Caki2 (cell line): ENCODE measurements around the gene S1PR4. TPM values are rescaled to one million over a fixed set of nuclear protein-coding genes. Genes with fewer than 3 reads are reported as not detected.
"Not testable (repeated sequence)": the region's sequence is repeated elsewhere in the genome, so short reads cannot be mapped to it uniquely, and the experiment has no call there.

Experiments used
- DNase-seq: peaks from one replicate; pipeline ENCODE4 v3.0.0-alpha.2; 2015; ENCODE audit warnings: low read depth
- in situ Hi-C: cut with HindIII; loops from 2 replicates; pipeline ENCODE4 v1.10.0; 2016; ENCODE audit warnings: low sequenced_read_pairs, low pct_unique_long_range_greater_than_20kb, mixed read lengths
- total RNA-seq: library from RNA; depleted of rRNA; stranded (reverse); fragments of >200 nt; shearing (Covaris generic); gene quantifications from 2 replicates; pipeline ENCODE4 v1.2.3, GENCODE V29; 2014; ENCODE audit warnings: low replicate concordance

S1PR4 gene
- total RNA-seq, 1 experiment from 2014 or later: not detected

DNA sequence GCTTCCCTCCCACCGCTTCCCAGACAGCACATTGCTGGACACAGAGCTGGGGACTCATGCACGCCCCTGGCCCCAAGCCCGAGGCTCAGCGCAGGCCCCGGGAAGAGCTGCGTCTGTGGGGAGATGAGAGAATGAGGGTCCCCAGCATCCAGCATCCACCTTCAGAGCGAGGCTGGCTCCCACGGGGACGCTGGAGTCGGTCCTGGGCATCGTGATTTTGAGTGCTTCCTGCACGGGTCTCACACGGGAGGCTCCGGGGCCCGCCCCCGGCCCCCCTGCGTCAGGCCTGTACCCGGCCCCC is 11.9 kb downstream of the S1PR4 start:
- DNase-seq: no peak
- in situ Hi-C loops: no loop called here

DNA sequence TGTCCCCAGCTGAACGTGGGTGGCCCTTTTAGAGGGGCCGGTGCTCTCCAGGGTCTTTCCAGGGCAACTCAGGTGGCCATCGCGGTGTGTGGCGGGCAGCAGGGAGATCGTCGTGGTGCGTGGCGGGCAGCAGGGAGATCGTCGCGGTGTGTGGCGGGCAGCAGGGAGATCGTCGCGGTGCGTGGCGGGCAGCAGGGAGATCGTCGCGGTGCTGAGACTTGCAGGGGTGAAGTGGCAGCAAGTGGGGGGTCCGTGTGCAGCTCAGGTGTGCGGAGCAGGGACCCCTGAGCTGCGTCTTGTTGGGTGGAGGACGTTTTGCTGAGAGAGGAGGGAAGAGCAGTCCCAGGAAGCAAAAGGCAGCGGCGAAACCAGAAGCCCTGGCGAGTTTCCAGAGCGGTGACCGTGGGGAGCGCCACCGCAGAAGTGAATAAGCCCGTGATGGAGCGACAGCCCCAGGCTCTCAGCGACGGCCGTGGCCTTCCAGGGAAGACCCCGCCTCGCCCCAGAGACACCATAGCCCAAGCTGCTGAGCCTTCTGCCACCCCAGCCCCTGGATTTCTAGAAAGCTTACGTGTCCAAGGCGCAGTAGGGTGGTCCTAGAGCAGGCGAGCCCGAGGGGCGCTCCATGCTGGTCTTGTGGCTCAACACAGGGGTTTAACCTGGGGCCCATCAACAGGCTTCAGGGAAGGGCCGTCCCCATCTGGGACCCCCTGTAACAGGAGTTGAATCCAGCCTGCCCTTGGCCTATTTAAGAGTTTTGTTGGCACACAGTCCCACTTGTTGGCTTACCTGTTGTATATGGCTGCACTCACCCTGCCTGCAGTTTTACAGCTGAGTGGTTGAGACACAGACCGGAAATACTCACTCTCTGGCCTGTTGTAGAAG is 12.6 kb downstream of the S1PR4 start:
- DNase-seq: no peak
- in situ Hi-C loops: no loop called here

DNA sequence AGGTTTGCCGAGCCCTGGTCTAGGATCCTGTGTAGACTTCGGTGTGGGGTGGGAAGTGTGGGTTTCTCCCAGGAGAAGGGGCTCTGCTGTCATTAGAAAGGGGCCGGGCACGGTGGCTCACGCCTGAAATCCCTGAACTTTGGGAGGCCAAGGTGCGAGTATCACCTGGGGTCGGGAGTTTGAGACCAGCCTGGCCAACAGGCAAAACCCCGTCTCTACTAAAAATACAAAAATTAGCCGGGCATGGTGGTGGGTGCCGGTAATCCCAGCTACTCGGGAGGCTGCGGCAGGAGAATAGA is 13.2 kb downstream of the S1PR4 start:
- in situ Hi-C loops: not testable (repeated sequence)

DNA sequence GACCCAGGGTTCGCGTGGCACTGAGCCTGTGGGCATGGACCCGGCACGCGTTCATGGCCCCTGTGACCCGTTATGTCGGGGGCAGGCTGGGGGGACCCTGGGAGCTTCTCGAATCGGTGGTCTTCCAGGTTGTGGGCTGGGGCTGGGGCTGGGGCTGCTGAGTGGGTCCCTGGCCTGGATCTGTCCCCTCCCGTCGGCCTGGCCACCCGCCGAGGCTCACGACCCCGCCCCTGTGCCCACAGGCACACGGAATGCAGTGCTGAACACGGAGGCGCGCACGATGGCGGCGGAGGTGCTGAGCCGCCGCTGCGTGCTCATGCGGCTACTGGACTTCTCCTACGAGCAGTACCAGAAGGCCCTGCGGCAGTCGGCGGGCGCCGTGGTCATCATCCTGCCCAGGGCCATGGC is 13.7 kb downstream of the S1PR4 start:
- DNase-seq: no peak
- in situ Hi-C loops: no loop called here

More for the DNA sequence above, 13.2 kb downstream of the S1PR4 start:
- not testable (repeated sequence) for DNase-seq

DNA sequence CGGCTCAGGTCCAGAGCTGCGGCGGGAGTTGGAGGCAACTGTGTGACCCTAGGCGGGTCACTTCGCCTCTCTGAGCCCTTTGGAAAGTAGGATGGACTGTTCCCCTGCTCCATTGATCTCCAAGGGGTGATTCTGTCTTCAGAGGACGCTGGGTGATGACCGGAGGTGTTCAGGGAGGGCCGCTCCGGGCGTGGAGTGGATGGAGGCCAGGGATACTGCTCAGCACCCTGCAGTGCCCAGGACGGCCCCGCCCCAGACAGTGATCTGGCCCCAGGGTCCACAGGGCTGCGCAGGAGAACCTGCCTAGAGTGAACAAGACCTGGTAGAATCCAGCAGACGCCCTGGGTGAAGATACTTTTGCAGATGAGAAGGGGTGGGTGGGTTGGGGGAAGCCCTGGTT is 14.1 kb downstream of the S1PR4 start:
- DNase-seq: no peak

DNA sequence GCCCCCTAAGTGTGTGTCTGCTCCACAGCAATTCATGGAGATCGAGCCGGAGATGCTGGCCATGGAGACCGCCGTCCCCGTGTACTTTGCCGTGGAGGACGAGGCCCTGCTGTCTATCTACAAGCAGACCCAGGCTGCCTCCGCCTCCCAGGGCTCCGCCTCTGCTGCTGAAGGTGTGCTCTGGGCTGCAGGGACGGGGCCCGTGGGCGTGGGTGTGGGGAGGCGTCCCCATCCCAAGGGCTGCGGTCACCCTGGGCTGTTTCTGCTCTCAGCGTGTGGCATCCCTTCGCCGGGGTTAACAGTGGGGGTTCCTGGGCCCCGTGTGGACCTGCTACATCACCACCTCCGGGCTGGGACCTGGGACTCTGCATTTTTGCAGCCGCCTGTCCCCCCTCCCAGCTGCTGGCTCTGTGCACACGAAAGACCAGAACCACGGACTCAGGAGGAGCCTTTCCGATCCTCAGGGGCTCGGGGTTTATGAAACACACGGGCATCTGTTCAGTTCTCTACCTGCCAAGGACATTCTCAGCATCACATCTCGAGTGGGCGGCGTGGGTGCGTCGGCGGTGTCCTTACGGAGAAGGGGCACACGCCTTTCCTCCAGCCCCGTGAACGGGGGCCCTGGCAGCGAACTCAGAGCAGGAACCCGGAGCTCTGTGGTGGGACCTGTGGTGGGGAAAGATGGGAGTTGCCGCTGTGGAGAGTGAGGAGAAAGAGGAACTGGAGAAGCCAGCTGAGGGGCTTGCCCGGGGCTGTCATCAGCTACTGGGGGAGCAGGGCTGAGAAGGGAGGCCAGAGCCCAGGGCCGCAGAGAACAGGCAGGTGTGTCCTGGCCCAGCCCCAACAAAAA is 14.9 kb downstream of the S1PR4 start:
- in situ Hi-C loops: no loop called here
- DNase-seq: no peak

More for the DNA sequence above, 14.1 kb downstream of the S1PR4 start:
- in situ Hi-C loops: no loop called here

DNA sequence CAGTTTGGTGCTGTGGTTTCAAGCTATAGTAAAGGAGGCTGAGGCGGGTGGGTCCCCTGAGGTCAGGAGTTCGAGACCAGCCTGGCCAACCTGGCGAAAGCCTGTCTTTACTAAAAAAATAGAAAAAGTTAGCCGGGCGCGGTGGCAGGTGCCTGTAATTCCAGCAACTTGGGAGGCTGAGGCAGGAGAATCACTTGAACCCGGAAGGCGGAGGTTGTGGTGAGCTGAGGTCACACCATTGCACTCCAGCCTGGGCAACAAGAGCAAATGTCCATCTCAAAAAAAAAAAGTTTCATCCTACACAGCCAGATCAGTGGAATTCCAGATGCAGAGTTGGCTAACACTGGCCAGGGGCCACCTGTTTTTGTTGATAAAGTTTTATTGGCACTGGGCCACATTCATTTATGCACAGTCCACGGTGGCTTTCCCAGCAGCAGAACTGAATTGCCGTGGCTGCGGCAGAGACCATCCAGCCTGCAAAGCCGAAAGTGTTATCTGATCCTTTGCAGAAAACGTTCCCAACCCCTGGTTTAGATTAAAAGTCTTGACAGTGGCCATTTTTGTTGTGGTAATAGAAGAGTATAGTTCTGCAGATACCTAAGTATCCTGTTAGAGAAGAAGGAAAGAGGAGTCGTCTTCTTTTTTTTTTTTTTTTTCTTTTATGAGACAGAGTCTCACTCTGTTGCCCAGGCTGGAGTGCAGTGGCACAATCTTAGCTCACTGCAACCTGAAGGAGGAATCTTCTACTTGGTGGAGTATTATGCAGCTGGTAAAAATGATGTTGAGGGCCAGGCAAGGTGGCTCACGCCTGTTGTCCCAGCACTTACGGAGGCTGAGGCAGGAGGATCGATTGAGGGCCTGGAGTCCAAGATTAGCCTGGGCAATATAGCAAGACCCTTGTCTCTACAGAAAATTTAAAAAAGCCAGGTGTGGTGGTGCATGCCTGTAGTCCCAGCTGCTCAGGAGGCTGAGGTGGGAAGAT is 15.8 kb downstream of the S1PR4 start:
- no peak for DNase-seq
- in situ Hi-C loops: no loop called here

DNA sequence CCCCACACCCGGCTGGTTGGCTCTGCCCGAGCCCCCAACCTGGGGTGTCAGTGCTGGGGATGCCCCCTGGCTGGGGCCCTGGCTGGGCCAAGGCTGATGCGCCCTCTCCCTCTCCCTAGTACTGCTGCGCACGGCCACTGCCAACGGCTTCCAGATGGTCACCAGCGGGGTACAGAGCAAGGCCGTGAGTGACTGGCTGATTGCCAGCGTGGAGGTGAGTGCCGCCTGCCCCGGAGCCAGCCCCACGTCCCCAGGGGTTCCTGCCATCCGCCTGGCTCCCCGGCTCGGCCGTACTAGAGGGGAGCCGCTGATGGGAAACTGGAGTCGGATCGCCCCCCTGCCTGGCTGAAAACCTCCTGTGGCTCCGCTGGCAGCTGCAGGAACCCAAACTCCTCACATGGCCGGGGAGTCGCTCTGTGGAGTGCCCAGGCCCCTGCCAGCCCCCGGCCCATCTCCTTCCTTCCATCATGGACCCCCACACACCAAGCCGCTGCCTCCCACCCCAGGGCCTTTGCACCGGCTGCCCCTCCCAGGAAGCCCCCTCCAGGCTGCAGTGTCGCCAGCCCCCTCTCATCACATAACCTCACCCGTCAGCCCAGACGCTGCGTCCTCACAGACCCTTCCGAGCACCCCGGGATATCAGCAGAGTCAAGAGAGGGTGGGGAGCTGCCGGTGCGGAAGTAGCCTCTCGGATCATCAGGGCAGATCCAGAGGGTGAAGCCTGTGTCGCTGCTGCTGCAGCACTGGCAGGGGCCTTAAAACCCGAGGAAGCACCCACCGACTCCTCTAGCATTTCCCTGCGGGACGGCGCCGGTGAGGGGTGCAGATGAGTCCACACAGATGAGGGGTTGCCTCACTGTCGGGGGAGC is 17.7 kb downstream of the S1PR4 start:
- no peak for DNase-seq
- in situ Hi-C loops: no loop called here

DNA sequence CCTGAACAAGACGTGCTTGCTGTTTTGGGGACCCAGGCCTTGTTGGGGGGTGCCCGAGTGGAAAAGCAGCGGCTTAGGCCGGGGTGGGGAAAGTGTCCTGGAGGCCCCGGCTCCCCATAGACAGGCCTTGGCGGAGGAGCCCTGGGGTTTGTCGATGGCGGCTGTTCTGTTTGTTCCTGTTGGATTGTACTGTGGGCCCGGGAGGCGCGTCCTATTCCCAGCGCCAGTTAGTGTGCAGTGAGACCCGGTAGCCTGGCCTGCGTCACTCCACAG is 18.3 kb downstream of the S1PR4 start:
- DNase-seq: no peak
- in situ Hi-C loops: no loop called here

DNA sequence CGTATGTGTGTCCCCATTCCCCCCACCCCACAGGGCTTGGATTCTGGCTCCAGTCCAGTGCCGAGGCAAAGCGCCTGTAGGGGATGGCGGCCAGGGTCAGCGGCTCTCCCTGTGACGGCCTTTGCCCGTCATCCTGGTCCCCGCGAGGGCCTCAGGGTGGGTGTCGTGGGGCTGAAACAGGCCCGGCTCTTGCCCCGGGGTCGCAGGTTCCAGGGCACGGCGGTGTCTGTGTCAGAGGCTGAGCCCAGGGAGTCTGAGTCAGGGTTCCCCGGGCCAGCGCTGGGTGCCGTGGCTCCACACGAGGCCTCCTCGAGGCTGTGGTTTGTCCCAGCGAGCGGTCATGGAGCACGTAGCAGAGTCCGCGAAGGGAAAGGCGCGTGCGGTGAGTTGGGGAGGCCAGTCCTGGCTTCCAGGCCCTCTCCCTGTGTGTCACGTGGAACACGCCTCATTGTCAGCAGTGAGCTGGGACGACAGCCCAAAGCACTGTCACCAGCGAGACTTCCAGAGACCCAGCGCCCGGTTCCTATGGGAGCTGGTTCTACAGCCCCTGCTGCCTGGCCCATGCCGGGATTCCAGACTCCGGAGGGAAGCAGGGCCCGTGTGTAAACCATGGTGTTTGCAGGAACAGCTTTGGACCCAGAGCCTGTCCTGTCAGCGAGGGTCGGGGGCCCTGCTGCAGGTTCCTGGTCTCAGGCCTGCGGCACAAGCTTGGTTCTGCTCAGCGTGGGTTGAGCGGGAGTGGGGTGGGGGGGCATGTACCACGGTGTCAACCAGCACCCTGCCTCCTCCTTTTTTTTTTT is 20.5 kb downstream of the S1PR4 start:
- in situ Hi-C loops: no loop called here
- no peak for DNase-seq

DNA sequence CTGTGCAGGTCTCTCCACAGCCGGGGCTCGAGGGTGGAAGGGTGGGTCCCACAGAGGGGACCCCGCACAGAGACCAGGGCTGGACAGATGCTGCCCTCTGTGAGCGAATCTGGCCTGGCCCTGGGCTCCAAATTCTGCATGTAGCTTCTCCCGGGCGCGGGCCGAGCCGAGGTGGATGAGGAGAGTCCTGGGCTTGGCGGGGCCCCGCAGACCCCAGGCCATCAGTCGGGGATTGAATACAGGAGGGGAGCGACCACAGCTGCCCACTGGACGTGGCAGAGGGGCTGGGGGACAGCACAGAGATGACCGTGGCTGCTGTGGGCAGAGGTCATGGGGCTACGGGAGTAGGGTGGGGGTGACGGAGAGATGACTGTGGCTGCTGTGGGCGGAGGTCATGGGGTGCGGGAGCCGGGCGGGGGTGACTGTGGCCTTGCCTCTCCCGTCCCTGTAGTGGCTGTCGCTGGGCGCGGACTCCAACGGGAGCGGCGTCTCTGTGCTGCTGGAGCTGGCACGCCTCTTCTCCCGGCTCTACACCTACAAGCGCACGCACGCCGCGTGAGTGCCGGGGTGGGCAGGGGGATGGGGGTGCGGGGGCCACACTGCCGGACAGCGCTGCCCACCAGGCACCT is 22.6 kb downstream of the S1PR4 start:
- in situ Hi-C loops: no loop called here
- no peak for DNase-seq

DNA sequence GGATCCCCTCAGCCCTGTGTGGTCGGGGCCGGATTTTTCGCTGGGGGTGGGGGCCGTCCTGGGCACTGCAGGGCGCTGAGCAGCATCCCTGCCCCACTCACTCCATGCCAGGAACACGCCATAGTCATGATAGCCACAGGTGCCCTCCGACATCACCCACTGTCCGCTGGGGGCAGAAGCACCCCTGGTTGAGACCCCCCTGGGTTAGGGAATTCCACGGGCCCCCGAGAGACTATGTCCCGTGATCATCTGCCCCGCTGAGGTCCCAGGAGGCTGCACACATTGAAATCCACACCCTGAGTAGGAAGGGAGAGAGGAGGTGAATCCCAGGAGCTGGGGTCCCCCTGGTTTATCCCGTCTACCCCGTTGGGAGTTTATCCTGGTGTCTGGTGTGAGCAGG is 23.3 kb downstream of the S1PR4 start:
- DNase-seq: no peak
- in situ Hi-C loops: no loop called here

DNA sequence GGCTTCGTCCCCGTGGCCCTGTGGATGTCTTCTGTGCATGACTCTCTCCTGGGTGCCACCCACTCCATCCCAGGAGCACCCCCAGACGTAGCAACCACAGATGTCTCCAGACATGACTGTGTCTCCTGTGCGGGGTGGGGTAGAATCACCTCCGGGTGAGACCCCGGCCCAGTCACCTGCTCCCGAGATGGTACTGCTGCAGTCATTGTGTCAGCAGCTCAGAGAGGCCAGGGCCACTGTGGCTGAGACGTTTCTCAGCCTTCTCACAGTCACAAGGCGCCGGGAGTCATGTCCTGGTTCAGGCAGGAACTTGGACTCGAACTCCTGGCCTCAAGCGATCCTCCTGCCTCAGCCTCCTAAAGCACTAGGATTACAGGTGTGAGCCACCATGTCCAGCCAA is 23.8 kb downstream of the S1PR4 start:
- in situ Hi-C loops: no loop called here
- no peak for DNase-seq

DNA sequence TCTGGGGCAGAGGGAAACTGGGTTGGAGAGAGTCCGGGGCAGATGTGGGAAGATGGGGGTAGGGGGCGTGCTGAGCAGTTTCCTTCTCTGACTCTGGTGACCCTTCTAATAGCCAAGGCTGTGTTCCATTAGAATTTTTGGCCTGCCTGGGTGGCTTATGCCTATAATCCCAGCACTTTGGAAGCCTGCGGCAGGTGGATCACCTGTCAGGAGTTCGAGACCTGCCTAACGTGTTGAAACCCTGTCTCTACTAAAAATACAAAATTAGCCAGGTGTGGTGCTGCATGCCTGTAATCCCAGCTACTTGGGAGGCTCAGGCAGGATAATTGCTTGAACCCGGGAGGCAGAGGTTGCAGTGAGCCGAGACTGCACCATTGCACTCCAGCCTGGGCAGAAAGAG is 24.3 kb downstream of the S1PR4 start:
- DNase-seq, in situ Hi-C loops: not testable (repeated sequence)

DNA sequence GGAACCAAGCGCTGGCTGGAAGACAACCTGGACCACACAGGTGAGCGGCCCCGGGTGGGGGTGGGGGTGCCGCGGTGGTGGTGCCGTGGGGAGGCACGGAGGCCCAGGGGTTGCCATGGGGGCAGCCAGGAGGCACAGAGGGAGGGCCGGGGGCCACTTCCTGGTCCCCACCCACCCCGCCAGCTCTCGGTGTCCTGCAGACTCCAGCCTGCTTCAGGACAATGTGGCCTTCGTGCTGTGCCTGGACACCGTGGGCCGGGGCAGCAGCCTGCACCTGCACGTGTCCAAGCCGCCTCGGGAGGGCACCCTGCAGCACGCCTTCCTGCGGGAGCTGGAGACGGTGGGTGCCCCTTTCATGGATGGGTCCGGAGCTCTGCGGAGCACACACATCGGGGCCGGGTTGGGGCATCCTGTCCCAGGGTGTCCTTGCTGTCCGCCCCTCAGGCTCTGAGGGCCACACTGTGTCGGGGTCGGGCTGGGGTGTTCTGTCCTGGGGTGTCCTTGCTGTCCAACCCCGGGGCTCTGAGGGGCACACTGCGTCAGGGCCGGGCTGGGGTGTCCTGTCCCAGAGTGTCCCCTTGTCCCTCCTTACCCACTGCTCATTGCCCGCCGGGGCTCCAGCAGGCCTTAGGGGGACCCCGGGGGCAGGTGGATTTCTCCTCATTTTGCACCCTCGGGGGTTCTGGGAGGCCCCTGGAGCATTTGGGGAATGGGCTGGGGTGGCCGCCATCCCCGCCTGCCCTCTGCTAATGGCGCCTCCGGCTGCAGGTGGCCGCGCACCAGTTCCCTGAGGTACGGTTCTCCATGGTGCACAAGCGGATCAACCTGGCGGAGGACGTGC is 25.5 kb downstream of the S1PR4 start:
- in situ Hi-C loops: no loop called here
- no peak for DNase-seq

DNA sequence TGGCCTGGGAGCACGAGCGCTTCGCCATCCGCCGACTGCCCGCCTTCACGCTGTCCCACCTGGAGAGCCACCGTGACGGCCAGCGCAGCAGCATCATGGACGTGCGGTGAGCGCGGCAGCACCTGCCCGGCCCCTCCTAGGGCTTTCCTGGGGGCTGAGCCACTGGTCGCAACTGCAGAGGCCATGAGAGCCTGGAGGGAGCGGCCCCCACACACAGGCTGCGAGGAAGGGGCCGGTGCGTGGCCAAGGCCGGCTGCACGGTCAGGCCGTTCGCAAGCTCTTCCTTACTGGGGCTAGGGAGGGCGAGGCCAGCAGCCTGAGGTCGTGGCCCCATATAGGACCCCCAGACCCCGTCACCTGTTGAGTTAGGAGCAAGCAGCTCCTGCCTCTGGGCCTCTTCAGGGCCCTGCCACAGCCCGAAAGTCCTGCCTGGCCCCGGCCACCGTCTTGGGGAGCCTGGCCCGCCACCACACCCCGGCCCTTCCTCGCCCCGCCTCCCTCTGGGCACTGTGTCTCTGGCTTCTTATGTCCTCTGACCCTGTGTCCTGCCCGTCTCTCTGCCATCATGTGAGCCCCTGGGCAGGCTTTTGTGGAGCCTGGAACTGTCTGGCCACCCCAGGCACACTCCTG is 26.2 kb downstream of the S1PR4 start:
- DNase-seq: no peak
- in situ Hi-C loops: no loop called here
